Raji (cell line): ENCODE measurements around the gene ATP5ME.

Experiments
- POLR2A ChIP-seq: IDR thresholded peaks from 2 replicates; pipeline ENCODE4 v1.6.1; 2011; ENCODE audit warnings: low read depth, low read length, control low read depth; ENCODE audit not compliant: insufficient read depth

ATP5ME gene

DNA sequence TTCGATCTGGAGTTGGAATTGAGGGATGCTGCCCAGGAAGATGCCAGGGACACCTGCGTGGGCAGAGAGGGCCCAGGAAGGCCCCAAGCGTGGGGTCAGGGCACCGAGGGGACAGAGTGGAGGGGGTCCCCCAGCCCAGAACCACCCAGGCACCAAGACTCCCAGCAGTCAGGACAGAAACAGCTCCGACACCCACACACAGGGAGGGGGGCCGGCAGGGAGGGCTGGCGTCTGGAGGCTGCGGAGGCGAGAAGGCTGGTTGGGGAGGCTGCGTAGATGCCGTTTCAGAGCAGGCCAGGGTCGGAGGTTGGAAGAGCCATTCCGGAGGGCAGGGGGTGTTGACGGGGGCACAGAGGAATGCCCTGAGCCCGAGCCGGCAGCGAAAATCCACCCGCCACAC is 23.6 kb downstream of the ATP5ME start:
- TF ChIP-seq POLR2A, result no peak

DNA sequence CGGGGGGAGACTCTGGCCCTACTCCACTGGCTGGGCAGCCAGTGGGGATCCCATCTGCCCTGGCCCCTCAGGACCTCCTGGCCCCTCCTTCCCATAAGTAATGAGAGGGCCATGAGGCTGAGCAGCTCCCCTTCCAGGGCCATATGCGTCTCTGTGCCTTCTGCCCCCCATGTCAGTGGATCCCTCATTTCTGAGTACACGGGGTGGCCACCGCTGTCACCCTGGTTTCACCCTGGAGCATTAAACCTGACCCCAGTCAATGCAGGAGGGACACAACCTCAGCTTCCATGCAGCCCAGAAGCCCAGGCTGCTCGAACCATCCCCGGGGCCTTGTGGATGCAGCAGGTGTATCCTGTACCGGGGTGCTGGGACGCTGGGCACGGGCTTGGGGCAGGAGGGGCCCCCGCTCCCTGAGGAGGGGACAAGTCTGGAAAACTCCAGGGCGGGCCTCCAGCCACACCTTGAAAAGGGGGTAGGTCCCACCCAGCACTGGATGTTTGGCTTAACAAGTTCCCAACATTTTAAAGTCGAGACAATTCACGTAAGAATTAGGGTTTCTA is 24.2 kb downstream of the ATP5ME start:
- no peak for TF ChIP-seq POLR2A

DNA sequence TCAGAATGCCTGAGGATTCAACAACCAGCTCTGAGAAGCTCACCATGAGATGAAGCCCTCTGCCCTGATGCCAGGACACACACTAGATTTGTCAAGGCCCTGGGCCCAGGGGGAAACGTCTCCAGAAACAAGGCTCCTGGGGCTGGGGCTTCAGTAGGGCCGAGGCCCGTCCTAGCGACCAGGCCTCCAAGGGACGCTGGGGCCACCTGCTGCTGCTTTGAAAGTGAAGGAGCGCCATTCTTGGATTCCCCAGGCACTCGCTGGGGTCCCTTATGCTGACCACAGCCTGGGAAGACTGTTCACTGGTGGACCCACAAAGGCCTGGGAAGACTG is 24.8 kb downstream of the ATP5ME start:
- TF ChIP-seq POLR2A, result no peak

DNA sequence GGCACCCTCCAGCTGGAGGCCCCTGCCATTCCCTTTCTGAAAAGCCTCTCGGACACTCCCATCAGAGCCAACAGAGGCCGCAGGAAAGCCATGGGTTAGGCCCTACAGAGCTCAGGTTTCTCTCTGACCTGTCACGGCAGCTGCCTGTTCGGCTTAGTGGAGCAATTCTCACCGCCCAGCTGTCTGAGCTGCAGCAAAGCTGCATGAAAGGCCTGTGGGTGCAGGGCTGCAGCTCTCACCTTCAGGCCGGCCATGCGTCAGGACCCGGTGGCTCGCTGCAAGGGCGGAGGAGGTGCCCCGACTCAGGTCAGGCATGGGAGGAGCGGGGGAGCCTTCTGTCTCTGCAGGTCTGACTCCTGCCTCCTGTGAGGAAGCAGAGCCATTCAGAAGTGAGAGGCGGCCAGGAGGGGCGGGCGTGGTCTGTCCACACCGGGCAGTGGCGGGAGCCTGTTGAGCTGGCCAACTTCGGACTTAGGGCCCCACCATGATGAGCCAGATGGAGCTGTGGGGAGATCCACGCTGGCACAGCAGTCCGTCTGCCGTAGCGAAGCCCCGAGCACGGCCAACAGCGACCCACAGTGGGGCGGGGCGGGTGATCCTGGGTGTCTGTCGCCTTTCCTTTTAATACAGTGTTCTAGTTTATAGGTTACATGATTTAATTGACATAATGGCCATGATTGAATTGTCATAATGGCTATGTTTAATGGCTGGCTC is 25.3 kb downstream of the ATP5ME start:
- no peak for TF ChIP-seq POLR2A

DNA sequence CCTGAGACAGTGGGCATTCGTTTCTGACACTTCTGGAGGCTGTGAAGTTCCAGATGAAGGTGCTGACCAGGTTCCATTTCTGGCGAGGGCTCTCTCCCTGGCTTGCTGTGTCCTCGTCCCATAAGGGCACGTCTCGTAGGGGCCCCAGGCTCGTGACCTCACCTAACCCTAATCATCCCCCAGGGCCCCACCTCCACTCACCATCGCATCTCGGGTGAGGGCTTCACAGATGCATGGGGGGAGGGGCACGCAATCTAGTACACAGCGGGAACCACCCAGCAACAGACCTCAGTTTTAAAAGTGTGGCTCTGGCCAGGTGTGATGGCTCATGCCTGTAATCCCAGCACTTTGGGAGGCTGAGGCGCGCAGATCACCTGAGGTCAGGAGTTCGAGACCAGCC is 26.6 kb downstream of the ATP5ME start:
- TF ChIP-seq POLR2A, result no peak

DNA sequence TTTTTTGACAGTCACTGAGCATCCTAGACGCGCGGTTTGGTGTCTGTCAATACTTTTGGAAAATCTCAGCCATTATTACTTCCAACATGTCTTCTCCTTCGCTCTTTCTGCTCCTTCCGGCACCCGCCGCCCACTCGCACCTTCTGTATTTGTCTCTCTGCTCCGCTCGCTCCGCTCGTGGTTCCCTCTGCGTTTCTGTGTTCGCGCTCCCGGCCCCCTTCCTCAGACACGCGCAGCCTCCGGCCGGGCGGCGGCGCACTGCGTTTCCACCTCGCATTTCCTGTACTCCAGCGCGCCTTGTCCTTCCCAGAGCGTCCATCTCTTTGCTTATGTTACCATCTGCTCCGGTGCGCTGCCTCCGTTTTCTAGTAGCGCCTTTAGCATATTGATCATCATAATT is 27.6 kb downstream of the ATP5ME start:
- TF ChIP-seq POLR2A, result no peak

DNA sequence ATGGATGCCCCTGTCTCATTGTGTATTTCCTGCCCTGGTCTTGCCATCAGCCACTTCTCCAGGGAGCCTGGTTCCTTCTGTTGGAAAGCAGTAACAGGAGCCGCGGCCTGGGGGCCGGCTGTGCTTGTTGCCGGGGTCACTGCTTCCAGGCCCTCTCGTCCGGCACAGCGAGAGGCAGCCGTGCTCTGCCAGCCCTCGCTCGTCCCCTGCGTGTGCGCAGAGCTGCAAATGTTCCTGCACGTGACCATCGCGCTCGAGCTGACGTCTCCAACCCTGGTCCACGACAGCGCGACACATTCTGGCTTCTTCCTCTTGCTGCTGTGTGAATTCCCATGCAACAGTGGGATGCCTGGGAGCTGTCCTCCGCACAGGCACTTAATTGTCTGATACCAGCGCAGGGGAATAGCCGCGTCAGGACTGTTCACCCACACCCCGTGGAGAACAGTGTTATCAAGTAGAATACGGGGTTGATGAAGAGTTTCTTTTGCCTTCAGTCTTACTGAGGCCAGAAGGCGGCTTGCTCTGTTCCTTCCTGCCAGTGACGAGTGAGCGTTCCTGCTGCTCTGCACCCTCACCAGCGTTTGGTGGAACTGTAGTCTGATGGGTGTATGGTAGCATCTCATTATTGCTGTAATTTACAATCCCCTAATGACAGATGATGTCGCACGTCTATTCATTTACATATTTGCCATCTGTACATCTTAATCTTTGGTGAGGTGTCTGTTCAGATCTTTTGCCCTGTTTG is 36.4 kb downstream of the ATP5ME start:
- TF ChIP-seq POLR2A, result no peak

DNA sequence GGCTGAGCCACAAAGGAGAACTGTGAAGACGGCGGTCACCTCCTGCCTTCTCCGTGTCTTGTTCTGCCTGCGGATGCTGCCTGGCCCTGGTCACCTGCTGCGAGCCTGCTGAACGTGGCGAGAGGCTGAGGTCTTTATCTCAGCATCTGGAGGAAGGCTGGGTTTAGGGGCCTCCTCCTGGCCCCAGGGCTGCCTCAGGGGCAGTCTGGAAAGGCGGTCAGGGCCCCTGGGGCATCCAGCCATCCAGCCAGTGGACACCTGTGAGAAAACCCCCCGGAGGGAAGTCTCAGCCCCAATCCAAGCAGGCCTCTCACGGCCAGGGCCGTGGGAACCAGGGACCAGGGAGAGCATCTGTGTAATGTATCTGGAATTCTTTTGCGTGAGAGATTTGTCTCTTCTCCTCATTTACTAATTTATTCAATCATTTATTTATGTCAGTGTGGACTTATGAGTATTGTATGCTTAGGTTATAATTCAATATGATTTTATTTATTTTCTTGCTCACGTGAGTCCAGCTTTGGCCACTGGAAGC is 37.4 kb downstream of the ATP5ME start:
- TF ChIP-seq POLR2A, result no peak

DNA sequence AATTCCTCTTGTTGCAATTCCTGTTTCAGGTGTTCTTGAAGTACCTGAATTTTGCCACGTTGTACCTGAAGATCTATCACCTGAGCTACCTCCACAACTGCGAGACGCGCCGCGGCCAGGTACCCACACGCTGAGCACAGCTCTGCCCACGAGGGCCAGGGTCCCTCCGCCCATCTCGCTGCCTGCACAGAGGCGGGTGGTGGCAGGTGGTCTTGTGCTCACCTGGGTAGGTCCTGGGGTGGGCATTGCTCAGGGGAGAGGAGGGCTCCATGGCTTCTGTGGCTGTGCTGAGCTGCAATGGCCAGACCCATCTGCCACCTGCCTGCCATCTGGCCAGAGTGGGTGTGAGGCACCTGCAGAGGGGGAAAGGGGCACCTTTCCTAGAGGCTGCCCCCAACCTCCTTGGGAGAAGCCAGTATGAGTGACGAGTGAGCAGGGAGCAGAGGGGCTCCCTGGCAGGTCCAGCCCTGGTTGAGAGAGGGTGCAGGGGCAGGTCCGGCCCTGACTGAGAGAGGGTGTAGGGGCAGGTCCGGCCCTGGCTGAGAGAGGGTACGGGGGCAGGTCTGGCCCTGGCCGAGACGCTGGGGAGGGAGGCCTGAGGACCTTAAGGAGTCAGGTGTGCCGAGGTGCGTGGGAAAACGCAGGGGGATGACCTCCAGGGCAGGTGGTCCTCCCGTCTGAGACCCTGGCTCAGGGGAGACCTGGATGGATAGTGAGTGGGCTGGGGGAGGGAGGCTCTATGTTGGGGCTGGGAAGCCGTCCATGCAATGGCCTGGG is 38.0 kb downstream of the ATP5ME start:
- no peak for TF ChIP-seq POLR2A

DNA sequence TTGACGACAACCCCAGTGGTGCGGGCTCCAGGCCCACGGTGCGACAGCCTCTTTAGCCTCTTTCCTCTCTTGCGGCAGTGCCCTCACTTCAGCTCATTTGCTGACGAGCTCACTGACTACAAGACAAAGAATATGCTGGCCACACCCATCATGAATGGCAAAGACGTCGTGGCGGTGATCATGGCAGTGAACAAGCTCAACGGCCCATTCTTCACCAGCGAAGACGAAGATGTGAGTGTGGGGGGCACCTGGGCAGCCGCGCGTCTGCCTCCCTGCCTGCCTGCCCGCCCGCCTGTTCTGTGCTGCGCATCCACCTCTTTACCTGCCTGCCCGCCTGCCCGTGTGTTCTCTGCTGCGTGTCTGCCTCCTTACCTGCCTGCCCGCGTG is 39.5 kb downstream of the ATP5ME start:
- no peak for TF ChIP-seq POLR2A

DNA sequence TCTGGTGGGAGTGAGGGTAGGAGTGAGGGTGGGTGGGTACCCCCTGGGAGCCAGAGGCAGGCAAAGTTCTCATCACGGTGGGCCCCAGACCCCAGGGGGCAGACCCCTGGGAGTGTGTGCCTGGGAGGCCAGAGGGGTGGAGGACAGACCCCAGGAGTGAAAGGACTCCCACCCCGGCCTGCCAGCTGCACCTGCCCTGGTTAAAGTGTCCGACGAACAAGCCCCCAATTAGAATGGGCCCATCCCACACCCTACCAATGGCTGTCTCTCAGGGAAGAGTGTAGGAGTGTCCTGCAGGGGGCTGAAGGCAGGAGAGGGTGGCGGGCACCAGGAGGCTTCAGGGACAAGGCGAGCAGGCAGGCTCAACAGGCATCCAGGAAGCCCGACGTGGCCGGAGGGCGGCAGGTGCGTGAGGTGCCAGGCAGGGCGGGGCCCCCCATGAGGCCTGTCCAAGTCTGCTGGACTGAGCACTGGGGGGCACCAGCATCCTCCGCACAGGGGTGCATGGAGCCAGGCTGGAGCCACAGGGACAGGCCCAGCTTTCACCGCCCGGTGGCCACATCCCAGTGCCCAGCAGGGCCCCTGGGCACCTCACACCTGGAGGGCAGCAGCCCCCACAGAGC is 40.0 kb downstream of the ATP5ME start:
- TF ChIP-seq POLR2A, result no peak

DNA sequence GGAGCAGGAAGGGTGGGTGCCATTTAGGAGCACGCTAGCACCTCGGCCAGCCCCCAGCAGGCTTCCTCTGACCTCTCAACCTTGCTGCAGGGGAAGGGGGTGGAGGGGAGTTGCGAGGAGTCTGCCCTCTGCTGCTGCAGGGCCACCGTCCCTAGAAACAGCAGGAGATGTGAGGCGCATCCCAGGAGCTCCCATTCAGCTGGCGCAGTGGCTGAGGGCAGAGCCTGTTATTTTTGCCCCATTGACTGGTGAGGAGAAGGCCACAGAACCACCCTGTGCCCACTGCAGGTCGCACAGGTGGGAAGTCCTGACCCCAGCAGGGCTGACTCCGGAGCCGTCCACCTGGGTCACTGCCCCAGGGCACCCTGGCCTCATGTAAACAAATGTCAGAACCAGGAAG is 40.7 kb downstream of the ATP5ME start:
- no peak for TF ChIP-seq POLR2A

DNA sequence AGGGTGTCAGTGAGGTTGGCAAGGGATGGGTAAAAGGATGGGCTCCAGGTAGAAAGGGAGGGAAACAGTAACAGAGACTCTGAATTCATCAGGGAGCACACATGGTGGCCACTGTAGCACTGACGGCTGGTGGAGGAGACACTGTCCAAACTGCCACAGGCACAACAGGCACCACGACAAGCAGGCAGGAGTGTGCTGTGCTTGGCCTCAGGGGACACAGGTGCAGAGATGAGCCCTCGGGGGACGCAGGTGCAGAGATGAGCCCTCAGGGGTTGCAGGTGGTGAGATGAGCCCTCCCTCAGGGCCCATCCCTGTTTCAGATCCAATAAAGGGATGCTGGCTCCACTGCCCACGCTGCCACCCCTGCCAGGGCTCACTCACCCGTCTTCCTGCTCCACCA is 41.1 kb downstream of the ATP5ME start:
- TF ChIP-seq POLR2A, result no peak

DNA sequence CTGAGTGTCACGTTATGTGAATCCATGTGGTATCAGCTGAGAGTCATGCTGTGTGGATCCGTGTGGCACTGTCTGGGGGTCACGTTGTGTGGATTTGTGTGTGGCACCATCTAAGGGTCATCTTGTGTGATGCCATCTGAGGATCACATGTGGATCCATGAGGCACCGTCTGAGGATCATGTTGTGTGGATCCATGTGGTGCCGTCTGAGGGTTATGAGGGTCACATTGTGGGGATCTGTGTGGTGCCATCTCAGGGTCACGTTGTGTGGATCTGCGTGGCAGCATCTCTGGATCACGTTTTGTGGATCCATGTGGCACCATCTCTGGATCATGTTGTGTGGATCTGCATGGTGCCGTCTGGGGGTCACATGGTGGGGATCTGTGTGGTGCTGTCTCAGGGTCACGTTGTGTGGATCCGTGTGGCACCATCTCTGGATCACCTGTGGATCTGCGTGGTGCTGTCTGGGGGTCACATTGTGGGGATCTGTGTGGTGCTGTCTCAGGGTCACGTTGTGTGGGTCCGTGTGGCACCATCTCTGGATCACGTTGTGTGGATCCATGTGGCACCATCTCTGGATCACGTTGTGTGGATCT is 41.8 kb downstream of the ATP5ME start:
- no peak for TF ChIP-seq POLR2A

DNA sequence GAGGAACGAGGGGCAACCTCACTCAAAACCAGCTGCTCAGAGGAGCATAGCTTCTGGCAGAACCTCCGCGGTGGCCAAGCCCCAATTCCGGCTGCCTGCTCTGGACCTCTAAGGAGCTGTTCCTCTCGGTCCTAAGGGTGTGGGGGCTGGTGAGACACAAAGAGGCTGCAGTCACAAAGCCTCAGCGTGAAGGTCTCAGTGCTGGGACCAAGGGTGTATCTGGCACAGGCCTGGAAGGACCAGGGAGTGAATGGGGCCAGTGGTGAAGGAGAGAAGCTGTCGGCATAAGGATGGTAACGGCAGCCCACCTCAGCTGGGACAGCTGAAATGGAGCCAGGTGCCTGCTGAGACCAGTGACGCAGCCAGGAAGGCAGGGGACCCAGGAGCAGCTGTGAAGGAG is 43.4 kb downstream of the ATP5ME start:
- TF ChIP-seq POLR2A, result no peak
